Activated CD8-positive, alpha-beta memory T cell treated with anti-CD3 and anti-CD28 coated beads, Interleukin-2, amount 10 ng/mL, durations not matched to agents 7 days and 5 days (primary cell): ENCODE results near the gene MLH3. TPM values are rescaled to one million over a fixed set of nuclear protein-coding genes. Genes with fewer than 3 reads are reported as not detected.

Experiments used
- total RNA-seq, 2 experiments: library from RNA; stranded (reverse); gene quantifications; one replicate each; pipeline ENCODE4 v1.2.3, GENCODE V29; 2021

The MLH3 gene
- total RNA-seq, 2 experiments from 2014 or later, result 15.1 to 16.2 TPM

Other genes with a start within 250 kb of the MLH3 start
- under 1 TPM; 0.21 to 0.44 TPM for gene PROX2, start 175.3 kb downstream of the MLH3 start, total RNA-seq
- gene DLST, start 169.6 kb downstream of the MLH3 start, total RNA-seq, result 100 to 1,000 TPM; 106 to 119 TPM
- 1 to 10 TPM; 2.5 to 3.6 TPM for gene RPS6KL1, start 128.2 kb downstream of the MLH3 start, total RNA-seq
- gene PGF, start 95.9 kb downstream of the MLH3 start, total RNA-seq, result under 1 TPM; 0.29 to 0.56 TPM
- gene EIF2B2, start 48.5 kb downstream of the MLH3 start, total RNA-seq, result 10 to 100 TPM; 47.9 to 54.0 TPM
- gene ACYP1, start 12.6 kb upstream of the MLH3 start, total RNA-seq, result 10 to 100 TPM; 45.2 to 59.5 TPM
- gene ZC2HC1C, start 18.2 kb upstream of the MLH3 start, total RNA-seq, result 1 to 10 TPM; 2.8 to 2.9 TPM
- 10 to 100 TPM; 83.0 to 86.4 TPM for gene NEK9, start 75.6 kb upstream of the MLH3 start, total RNA-seq
- gene TMED10, start 125.1 kb upstream of the MLH3 start, total RNA-seq, result 100 to 1,000 TPM; 129 to 166 TPM
- gene FOS, start 227.4 kb upstream of the MLH3 start, total RNA-seq, result 10 to 100 TPM in 1 of 2 experiments, 1 to 10 TPM in 1; 6.9 to 78.6 TPM